Neural crest cell (in vitro differentiated cells): ENCODE measurements around the gene AGAP2. TPM values are rescaled to one million over a fixed set of nuclear protein-coding genes. Genes with fewer than 3 reads are reported as not detected.

Experiments
- DNase-seq: peaks from one replicate; pipeline ENCODE4 v3.0.0; 2021; ENCODE audit warnings: low read depth, mixed read lengths, low spot score
- H3K27ac Mint-ChIP-seq: one replicate; pipeline ENCODE4 v1.8.0; 2021; ENCODE audit warnings: mild to moderate bottlenecking, mixed read lengths; ENCODE audit not compliant: unreplicated experiment
- H3K27me3 Mint-ChIP-seq: 2 replicates; pipeline ENCODE4 v1.8.0; 2021; ENCODE audit warnings: low read depth, mild to moderate bottlenecking, mixed read lengths
- H3K36me3 Mint-ChIP-seq: 2 replicates; pipeline ENCODE4 v1.8.0; 2021; ENCODE audit warnings: low read depth, mild to moderate bottlenecking, mixed read lengths
- H3K4me1 Mint-ChIP-seq: 2 replicates; pipeline ENCODE4 v1.8.0; 2021; ENCODE audit warnings: mixed read lengths
- H3K4me3 Mint-ChIP-seq: one replicate; pipeline ENCODE4 v1.8.0; 2021; ENCODE audit warnings: mild to moderate bottlenecking, mixed read lengths
- H3K9me3 Mint-ChIP-seq: 2 replicates; pipeline ENCODE4 v1.8.0; 2021; ENCODE audit warnings: mixed read lengths
- total RNA-seq: library from RNA; stranded (reverse); gene quantifications from 2 replicates; pipeline ENCODE4 v1.2.1, GENCODE V29; 2021
- TF ChIP-seq, protein P1 (sequence below): fragments of 200-600 bp; sonication (generic); conservative IDR thresholded peaks from 2 replicates; pipeline ENCODE4 v1.5.0; 2021; ENCODE audit warnings: antibody characterized with exemption, mild to moderate bottlenecking

Gene AGAP2
- total RNA-seq, 1 donor from 2014 or later = 4.1 TPM

DNA sequence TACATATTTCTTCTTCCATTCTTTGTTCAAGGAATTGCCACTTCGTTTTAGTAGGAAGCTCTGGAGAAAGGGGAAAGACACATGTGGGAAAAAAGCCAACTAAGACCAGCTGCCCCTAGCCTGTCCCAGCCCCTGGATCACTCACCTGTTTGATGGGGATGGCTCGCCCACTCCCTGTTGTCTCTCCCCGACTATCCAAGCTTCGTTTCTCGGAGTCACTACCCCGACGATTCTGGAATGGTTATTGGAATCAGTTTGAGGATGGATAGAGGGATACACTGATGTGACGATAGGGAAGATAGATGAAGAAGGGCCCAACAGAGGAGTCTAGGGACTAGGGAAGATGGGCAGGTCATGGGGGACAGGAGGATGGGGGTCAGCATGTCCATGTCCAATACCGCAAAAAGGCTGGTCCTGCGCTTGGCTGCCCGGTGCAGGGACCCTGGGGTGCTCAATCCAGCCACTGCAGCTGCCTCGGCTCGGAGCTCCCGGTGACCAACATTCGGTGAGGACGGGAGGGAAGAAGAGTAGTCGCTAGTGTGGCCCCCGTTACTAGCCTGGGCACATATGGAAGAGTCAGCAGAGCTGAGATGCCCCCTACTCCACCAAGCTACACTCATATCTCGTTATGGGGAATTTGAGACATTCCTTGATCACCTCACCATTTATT lies 7.0 kb downstream of the AGAP2 start:
- peaks cover 100% of the 10 kb centered on the region for H3K27me3 Mint-ChIP-seq
- H3K4me3 Mint-ChIP-seq = no peak overlapping the region
- peaks cover 2% of the 10 kb centered on the region for H3K36me3 Mint-ChIP-seq
- TF ChIP-seq, protein P1, sequence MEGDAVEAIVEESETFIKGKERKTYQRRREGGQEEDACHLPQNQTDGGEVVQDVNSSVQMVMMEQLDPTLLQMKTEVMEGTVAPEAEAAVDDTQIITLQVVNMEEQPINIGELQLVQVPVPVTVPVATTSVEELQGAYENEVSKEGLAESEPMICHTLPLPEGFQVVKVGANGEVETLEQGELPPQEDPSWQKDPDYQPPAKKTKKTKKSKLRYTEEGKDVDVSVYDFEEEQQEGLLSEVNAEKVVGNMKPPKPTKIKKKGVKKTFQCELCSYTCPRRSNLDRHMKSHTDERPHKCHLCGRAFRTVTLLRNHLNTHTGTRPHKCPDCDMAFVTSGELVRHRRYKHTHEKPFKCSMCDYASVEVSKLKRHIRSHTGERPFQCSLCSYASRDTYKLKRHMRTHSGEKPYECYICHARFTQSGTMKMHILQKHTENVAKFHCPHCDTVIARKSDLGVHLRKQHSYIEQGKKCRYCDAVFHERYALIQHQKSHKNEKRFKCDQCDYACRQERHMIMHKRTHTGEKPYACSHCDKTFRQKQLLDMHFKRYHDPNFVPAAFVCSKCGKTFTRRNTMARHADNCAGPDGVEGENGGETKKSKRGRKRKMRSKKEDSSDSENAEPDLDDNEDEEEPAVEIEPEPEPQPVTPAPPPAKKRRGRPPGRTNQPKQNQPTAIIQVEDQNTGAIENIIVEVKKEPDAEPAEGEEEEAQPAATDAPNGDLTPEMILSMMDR = no peak
- H3K9me3 Mint-ChIP-seq = no peaks in the 10 kb centered on the region
- H3K4me1 Mint-ChIP-seq = peaks cover 12% of the 10 kb centered on the region
- H3K27ac Mint-ChIP-seq = no peak overlapping the region
- DNase-seq = no peak

DNA sequence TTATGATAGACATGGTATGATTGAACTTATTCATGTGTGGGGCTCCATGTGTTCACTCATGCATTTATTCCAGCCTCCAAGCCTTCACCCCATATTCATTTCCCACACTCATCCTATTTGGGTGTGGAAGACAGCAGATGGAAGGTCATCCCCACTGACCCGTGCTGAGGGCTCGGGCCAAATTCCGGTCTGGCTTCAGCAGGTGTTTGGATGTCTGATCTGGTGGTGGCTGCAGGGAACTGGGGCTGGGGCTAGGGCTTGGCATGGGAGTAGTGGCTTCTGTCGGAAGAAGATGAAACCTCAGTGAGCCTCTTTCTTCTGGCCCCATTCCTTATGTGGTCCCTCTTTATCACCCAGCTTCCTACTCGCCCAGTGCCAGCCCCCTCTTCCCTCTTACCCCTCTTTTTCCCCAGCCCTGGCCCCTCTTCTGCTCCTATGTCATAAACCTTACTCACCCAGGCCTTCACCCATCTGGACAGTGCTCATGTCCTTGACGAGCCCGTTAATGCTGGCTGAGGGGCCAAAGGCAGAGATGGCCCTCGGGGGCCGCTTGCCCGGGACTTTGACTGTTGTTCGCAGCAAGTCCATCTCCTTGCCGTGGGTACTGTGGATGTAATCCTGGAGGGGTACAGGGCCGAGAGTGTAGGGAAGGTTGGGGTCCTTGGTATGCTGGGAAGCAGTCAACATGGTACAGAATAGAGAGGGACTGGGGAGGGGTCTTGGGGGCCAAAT lies 8.0 kb downstream of the AGAP2 start:
- Mint-ChIP-seq H3K4me3 (peak overlapping the region; percentile 25), H3K27me3 (peaks cover 98% of the 10 kb centered on the region), H3K36me3 (peaks cover 2% of the 10 kb centered on the region), H3K9me3 (no peaks in the 10 kb centered on the region), H3K4me1 (peaks cover 9% of the 10 kb centered on the region), H3K27ac (no peak overlapping the region)
- no peak for DNase-seq
- TF ChIP-seq, protein P1 = no peak

DNA sequence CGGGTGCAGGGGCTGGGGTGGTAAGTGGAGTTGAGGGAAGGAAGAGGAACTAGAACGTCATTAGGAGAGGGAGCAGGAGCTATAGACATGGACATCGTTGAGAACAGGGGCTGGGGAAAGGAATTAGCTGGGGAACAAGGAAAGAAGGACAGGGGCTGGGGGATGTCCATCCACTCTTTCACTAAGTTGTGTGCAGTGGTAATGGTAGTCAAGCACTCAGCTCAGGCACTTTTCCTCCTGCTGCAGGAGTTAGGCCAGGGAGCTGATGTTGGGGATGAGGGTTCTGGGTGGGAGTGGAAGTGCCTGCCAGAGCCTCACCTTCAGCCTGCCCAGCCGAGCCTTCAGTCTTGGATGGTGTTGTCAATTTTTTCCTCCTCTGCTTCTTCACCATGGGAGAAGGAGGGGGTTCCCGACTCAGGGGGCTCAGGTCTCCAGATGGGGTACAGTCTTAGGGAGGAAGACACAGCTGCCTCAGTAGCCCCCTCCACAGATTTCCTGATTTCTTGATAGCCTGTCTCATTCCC lies 9.2 kb downstream of the AGAP2 start:
- peaks cover 2% of the 10 kb centered on the region for H3K36me3 Mint-ChIP-seq
- H3K27me3 Mint-ChIP-seq = peaks cover 97% of the 10 kb centered on the region
- H3K4me3 Mint-ChIP-seq = peak overlapping the region; percentile 77
- TF ChIP-seq, protein P1 = no peak
- no peak for DNase-seq
- no peaks in the 10 kb centered on the region for H3K9me3 Mint-ChIP-seq
- H3K4me1 Mint-ChIP-seq = peaks cover 8% of the 10 kb centered on the region
- H3K27ac Mint-ChIP-seq = no peak overlapping the region

DNA sequence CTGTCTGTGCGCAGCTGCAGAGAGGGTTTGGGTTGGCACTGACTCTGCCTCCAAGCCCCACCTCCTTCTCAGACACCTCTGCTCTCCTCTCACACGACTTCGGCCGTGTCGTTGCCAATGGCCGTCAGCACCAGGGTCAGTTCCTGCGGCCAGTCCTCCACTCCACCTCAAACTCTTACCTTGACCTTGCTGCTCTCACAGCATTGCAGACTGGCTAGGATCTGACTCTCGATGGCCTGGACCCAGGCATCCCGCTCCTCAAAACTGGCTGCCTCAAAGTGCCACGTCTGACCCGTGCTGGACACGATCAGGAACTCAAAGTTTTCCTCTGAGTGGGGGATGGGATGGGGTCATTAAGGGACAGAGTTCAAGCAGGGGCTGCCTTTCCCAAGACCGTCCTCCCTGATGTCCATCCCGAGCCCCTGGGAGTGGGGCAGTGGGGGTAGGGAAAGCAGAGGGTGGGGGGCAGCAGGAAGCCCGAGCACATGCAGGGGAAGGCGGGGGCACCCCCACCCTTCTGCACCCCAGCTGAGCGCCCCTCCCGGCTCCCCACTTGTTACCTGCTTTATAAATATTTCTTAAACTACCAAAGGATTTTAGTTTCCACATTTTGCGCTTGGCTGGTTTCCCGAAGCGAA lies 10.7 kb downstream of the AGAP2 start:
- Mint-ChIP-seq H3K4me3 (peak overlapping the region; percentile 69), H3K27me3 (peaks cover 97% of the 10 kb centered on the region), H3K9me3 (no peaks in the 10 kb centered on the region), H3K36me3 (peaks cover 2% of the 10 kb centered on the region), H3K4me1 (peaks cover 8% of the 10 kb centered on the region), H3K27ac (no peak overlapping the region)
- no peak for DNase-seq
- TF ChIP-seq, protein P1 = no peak

DNA sequence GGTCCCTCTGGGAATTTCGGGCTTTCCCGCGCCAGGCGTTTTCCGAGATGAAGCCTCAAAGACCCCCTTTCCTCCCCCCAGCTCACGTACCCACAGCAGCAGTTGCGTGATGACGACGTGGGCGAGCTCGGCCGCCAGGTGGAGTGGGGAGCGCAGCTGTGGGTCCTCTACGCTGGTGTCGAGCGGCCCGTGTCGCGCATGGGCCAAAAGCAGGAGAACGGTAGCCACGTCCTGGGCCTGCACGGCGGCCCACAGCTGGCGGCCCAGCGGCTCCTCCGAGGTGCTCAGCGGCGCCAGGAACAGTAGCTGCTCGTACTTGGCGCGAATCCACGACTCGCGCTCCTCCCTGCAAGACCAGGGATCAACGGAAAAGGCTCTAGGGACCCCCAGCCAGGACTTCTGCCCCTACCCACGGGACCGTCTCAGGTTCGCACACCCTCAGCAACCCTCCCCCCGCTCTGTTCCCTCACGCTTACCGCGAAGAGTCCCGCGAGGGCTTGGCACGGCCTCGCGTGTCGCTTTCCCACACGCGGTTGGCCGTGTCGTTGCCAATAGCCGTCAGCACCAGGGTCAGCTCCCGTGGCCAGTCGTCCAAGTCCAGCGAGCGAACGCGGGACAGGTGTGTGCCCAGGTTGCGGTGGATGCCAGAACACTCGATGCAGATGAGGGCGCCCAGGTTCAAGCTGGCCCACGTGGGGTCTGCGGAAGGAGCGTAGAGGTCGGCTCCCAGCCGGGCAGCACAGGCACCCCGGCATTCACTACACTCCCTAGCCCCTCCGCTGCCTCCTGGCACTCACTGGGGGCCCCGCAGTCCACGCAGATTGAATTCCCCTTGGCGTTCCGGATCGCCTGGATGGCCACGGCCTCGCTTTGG lies 11.4 kb downstream of the AGAP2 start:
- no peak for DNase-seq
- no peaks in the 10 kb centered on the region for H3K9me3 Mint-ChIP-seq
- peak overlapping the region; percentile 69 for H3K4me3 Mint-ChIP-seq
- peaks cover 8% of the 10 kb centered on the region for H3K4me1 Mint-ChIP-seq
- peaks cover 92% of the 10 kb centered on the region for H3K27me3 Mint-ChIP-seq
- H3K27ac Mint-ChIP-seq = no peak overlapping the region
- H3K36me3 Mint-ChIP-seq = peaks cover 2% of the 10 kb centered on the region
- TF ChIP-seq, protein P1 = peak; percentile 36
